Renal cortical epithelial cell (primary cell): Measurements from ENCODE around the gene DTX2. TPM values are rescaled to one million over a fixed set of nuclear protein-coding genes. Genes with fewer than 3 reads are reported as not detected.
"Not testable (repeated sequence)": the region's sequence is repeated elsewhere in the genome, so short reads cannot be mapped to it uniquely, and the experiment has no call there.

ENCODE experiments used
- DNase-seq: peaks from one replicate; pipeline ENCODE4 v3.0.0-alpha.2; 2011; ENCODE audit warnings: low read depth
- total RNA-seq: library from RNA; depleted of rRNA; stranded (reverse); fragments of >200 nt; gene quantifications from 2 replicates; pipeline ENCODE4 v1.2.3, GENCODE V29; 2014

Gene DTX2
- total RNA-seq, 1 donor from 2014 or later: 10.2 TPM

GRCh38 chr7:76487969-76488368 is 26.5 kb downstream of the DTX2 start:
- not testable (repeated sequence) for DNase-seq

- not testable (repeated sequence) for DNase-seq
Observed at GRCh38 chr7:76492139-76492538, 30.6 kb downstream of the DTX2 start.

DNA sequence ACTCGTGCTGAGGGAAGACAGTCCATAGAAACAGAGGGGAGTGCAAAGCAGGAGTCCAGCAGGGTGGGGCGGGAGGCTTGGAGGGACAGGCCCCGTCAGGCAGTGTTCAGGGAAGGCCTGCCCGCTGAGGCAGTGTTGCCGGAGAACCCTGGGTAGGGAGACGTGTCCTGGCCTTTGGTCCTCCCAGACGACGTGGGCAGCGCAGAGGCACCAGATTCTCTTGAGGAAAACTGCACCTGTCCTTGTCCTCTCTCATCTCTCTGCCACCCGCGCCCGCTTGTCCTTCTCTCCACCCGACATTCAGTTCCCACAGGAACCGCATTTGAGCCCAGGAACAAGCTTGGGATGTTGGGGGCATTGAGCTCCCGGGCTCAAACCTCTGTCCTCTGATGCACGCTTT is 34.2 kb downstream of the DTX2 start:
- DNase-seq: not testable (repeated sequence)

- DNase-seq: not testable (repeated sequence)
Observed at GRCh38 chr7:76497918-76498582, 36.5 kb downstream of the DTX2 start.

GRCh38 chr7:76498583-76499200 is 37.2 kb downstream of the DTX2 start:
- not testable (repeated sequence) for DNase-seq

DNA sequence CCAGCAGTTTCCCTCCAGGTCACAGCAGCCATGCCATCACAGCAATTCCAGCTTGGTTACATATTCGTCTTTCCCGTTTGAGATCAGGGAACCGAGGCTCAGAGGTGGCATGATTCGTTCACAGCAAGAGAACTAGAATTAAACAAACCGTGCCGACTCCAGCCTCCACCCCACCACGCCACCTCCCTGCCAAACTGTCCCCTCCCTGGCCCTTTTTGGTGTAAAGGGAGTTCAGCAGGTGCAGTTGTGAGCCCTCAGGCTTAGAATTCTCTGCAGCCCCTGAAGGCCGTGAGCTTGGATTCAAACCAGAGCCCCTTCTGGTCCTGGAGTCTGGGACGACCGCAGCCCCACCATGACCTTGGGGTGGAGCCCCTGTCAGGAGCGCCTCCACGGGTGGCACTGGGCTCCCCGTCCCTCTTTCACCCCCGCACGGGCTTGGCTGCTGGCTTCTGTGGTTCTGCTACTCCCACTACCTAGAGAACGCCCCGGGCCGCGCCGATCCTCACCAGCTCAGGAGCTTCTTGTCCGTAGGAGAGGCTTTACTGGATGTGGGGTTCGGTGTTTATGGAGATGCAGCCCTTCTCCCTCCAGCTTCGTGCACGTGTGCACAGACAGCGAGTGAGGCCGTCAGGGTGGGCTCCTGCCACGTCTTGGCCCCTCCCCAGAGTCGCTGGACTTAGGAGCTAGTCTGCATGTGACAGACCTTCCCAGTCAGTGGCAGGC is 37.9 kb downstream of the DTX2 start:
- DNase-seq: not testable (repeated sequence)

DNA sequence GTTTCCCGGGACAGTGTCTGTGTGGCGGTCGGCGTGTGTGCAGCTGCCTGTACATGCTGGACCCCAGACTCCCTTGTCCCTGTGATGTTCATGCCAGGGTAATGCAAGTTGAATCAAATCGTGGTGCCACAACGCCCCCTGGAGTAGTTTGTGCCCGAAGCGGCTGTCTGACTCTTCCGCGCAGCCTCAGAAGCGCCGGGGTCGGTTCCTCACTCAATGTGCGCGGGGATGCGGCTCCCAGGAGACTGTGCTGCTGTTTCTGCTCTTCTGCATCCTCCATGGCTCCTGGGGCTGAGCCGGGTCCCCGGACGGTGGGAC is 38.4 kb downstream of the DTX2 start:
- DNase-seq: not testable (repeated sequence)

DNA sequence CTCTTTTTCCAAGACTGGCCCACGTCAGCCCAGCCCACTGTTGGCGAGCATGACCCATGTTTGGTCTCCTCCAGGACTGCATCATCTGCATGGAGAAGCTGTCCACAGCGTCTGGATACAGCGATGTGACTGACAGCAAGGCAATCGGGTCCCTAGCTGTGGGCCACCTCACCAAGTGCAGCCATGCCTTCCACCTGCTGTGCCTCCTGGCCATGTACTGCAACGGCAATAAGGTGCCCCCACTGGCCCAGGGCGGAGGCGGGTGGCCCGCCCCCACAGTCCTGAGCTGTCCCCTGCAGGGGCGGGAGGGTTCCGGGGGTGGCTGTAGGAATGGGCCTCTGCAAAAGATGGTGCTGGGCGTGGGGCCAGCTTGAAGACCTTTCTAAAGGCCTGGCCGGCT is 40.7 kb downstream of the DTX2 start:
- DNase-seq: not testable (repeated sequence)

- not testable (repeated sequence) for DNase-seq
Observed at GRCh38 chr7:76502836-76503235, 41.3 kb downstream of the DTX2 start.

GRCh38 chr7:76503244-76503643 is 41.7 kb downstream of the DTX2 start:
- DNase-seq: not testable (repeated sequence)

GRCh38 chr7:76504351-76505167 is 43.0 kb downstream of the DTX2 start:
- DNase-seq: not testable (repeated sequence)

DNA sequence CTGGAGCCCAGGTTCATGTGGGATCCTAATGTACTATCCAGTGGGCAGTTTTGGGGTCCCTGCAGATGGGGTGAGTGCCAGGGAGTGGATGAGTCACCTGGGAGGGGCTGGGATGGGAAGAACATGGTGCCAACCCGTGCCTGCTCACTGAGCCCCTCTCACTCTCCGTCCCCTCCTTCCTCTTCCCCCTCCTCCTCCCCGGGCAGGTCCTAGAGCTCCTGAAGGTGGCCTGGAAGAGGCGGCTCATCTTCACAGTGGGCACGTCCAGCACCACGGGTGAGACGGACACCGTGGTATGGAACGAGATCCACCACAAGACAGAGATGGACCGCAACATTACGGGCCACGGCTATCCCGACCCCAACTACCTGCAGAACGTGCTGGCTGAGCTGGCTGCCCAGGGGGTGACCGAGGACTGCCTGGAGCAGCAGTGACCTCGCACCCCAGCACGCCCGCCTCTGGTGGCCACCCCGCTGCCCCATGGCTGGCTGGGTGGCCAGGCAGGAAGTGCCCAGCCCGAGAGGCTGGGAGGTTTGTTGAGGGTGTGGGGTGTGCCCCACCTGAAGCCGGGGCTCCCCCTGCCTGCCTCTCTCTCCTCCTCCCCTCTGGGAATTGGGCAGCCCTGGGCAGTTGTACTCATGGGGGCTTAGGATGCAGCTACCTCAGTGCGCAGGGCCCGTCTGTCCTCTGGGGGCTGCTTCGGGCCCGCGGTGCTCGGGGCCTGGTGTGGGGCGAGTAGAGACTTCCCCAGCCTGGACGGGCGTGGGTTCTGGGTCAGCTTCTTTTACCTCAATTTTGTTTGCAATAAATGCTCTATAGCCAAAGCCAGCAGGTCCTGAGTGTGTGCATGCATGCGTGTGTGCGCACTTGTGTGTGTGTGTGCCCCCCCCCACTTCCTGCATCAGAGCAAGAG is 43.9 kb downstream of the DTX2 start:
- DNase-seq: no peak

- DNase-seq: no peak
Observed at GRCh38 chr7:76506081-76506440, 44.6 kb downstream of the DTX2 start.

GRCh38 chr7:76506643-76507042 is 45.1 kb downstream of the DTX2 start:
- not testable (repeated sequence) for DNase-seq

DNA sequence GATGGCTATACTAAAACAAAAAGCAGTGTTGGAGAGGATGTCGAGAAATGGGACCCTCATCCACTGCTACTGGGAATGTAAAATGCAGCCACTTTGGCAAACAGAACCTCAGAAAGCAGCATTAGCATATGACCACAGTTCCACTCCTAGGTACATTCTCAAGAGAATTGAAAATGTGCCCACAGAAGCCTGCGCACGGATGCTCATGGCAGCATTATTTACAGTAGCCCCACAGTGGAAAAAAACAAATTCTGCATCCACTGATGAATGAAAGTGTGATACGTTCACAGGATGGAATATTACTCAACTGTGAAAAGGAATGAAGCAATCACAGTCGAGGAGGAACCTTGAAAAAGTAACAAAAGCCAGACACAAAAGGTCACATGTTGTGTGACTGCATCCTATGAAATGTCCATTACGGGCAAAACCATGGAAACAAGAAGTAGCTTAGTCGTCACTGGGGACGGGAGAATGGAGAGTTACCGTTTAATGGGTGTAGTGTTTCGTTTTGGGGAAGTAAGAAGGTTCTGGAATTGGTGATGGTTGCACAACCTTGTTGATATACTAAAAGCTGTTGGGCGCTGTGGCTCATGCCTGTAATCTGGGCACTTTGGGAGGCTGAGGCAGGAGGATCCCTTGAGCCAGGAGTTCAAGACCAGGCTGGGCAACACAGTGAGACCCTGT is 46.4 kb downstream of the DTX2 start:
- no peak for DNase-seq

GRCh38 chr7:76509931-76510877 is 48.7 kb downstream of the DTX2 start, which contains the start of gene UPK3B:
Gene UPK3B (plus strand): TSS chr7:76510552. CDS start chr7:76510653, 101 bp downstream.
- DNase-seq: peak; percentile 9

- DNase-seq: not testable (repeated sequence)
Observed at GRCh38 chr7:76511200-76511910, 49.8 kb downstream of the DTX2 start.
